Measurements from ENCODE around the gene SHLD1. TPM values are rescaled to one million over a fixed set of nuclear protein-coding genes. Genes with fewer than 3 reads are reported as not detected.
"Not testable (repeated sequence)": the region's sequence is repeated elsewhere in the genome, so short reads cannot be mapped to it uniquely, and the experiment has no call there.

Gene SHLD1
- total and polyA plus RNA-seq, 5 experiments from 2014 or later, result 11.2 to 23.5 (median 19.1) TPM

DNA sequence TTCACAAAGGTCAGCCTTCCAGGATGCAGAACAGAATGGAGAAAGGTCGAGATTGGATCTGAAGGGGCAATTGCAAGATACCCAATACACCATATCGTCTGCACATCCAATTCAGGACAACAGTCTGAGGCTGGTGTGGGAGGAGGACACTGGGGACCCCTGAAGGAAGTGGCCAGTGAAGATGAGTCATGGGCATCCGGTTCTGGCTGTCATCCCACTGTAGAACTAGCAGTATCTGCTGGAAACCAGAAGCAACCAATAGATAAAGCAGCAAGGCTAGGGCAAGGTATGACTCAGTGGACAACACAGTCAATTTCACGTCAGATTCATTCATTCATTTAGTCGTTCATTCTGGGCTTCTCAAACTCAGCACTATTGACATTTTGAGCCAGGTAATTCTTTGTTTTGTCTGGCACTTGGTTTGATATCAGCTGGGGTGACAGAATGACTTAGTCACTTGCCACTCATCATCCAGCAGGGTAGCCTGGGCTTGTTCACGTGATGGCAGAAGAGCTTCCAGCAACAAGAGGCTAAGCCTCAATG, 30.3 kb upstream of the SHLD1 start:
- Mint-ChIP-seq H3K4me1 (peaks cover 25 to 48% (median 45%) of the 10 kb centered on the region in 4 donors), H3K27me3 (peaks cover 0 to 2% (median 0%) of the 10 kb centered on the region in 5 donors), H3K36me3 (peaks cover 0 to under 1% (median under 1%) of the 10 kb centered on the region in 3 donors), H3K9me3 (peaks cover 0 to 3% (median under 1%) of the 10 kb centered on the region in 9 donors), H3K4me3 (peak overlapping the region in 1 of 10 donors; percentile 38), H3K27ac (peak overlapping the region in 5 of 10 donors; percentile 29 to 83 (median 80))
- no peak for DNase-seq
- ATAC-seq, result no peak
- POLR2A ChIA-PET, result no interaction called here

DNA sequence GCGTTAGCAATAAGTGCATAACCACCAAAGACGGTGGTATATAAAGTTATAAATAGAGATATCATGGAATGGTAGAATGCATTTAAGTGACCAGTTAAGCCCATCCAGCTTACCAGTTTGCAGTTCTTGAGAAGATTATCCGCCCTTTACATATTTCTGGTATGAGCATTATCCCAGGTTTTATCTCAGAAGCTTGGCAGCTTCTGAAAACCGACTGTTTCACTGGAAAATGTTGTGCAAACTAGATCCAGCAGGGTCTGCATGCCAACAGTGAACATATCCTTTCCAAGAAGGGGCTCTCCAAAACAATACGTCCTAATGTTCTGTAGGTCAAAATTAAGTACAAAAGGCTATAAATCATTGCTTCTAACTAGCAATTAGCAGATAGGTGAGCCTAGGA, 29.5 kb upstream of the SHLD1 start:
- DNase-seq (no peak), ATAC-seq (no peak)
- H3K27me3 Mint-ChIP-seq, result peaks cover 0 to 2% (median 0%) of the 10 kb centered on the region in 5 donors
- H3K4me1 Mint-ChIP-seq, result peaks cover 21 to 40% (median 38%) of the 10 kb centered on the region in 4 donors
- no peaks in the 10 kb centered on the region for H3K36me3 Mint-ChIP-seq
- H3K27ac Mint-ChIP-seq, result peak overlapping the region in 2 of 10 donors; percentile 16 to 29
- H3K4me3 Mint-ChIP-seq, result no peak overlapping the region
- POLR2A ChIA-PET, result interaction anchor here (0.8 kb wide), 1 partner anchor 29 kb away, joined by 3 read pairs; no protein-coding TSS in a partner anchor
- peaks cover 0 to 2% (median 0%) of the 10 kb centered on the region in 9 donors for H3K9me3 Mint-ChIP-seq

DNA sequence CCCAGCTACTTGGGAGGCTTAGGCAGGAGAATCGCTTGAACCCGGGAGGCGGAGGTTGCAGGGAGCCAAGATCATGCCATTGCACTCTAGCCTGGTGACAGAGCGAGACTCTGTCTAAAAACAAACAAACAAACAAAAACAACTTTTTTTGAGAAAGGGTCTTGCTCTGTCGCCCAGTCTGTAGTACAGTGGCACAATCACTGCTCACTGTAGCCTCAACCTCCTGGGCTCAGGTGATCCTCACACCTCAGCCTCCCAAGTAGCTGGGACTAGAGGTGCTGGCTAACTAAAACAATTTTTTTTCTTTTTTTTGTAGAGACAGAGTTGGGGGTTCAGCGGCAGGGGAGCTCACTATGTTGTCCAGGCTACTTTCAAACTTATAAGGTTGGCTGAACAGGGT, 28.8 kb upstream of the SHLD1 start:
- not testable (repeated sequence) for DNase-seq, H3K9me3 Mint-ChIP-seq, H3K36me3 Mint-ChIP-seq, H3K27me3 Mint-ChIP-seq, H3K4me3 Mint-ChIP-seq, ATAC-seq
- H3K27ac Mint-ChIP-seq, result peak overlapping the region in 2 of 10 donors; percentile 60 to 89
- POLR2A ChIA-PET, result interaction anchor here (0.8 kb wide), 1 partner anchor 28 kb away, joined by 3 read pairs; no protein-coding TSS in a partner anchor
- peaks cover 16 to 34% (median 31%) of the 10 kb centered on the region in 4 donors for H3K4me1 Mint-ChIP-seq

DNA sequence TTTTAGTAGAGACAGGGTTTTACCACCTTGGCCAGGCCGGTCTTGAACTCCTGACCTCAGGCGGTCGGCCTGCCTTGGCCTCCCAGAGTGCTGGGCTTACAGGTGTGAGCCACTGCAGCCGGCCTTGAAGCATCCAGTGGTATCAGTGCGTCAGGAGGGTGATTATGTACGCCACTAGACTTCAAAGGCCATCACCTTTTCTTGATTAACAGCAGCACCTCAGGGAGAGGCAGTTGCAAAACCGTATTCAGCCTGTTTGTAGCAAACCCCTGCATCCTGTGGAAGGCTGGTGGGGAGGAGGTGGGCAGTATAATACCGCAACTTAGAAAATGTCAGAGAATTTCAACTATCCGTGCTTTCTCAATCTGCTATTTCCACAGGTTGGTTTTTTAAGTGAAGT, 27.3 kb upstream of the SHLD1 start:
- ATAC-seq (peak; percentile 87 to 97), DNase-seq (peak in 8 of 10 donors; percentile 16 to 66 (median 45))
- POLR2A ChIA-PET, result interaction anchor here (0.7 to 0.8 kb wide), 2 partner anchors 138 to 151 kb away, joined by 3 read pairs; no protein-coding TSS in a partner anchor
- Mint-ChIP-seq H3K9me3 (peaks cover 0 to 4% (median 0%) of the 10 kb centered on the region in 9 donors), H3K4me1 (peaks cover 14 to 33% (median 28%) of the 10 kb centered on the region in 4 donors), H3K27me3 (peaks cover 0 to 2% (median 0%) of the 10 kb centered on the region in 5 donors), H3K4me3 (peak overlapping the region in 7 of 10 donors; percentile 10 to 76 (median 36)), H3K36me3 (no peaks in the 10 kb centered on the region), H3K27ac (peak overlapping the region; percentile 32 to 94 (median 90))

DNA sequence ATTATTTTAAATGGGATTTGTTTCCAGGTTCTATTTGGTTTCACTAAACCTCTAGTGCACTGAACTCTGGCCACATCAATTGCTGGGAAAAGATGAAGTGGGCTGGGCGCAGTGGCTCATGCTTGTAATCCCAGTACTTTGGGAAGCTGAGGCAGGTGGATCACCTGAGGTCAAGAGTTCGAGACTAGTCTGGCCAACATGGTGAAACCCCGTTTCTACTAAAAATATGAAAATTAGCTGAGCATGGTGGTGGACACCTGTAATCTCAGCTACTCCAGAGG, 25.1 kb upstream of the SHLD1 start:
- H3K4me3 Mint-ChIP-seq, ATAC-seq, H3K9me3 Mint-ChIP-seq, H3K27me3 Mint-ChIP-seq, DNase-seq, H3K36me3 Mint-ChIP-seq: not testable (repeated sequence)
- POLR2A ChIA-PET, result interaction anchor here (0.6 to 1.0 kb wide), 2 partner anchors 9 to 21 kb away, joined by 3 read pairs; no protein-coding TSS in a partner anchor
- peak overlapping the region in 1 of 10 donors; percentile 15 for H3K27ac Mint-ChIP-seq
- H3K4me1 Mint-ChIP-seq, result peaks cover 9 to 27% (median 18%) of the 10 kb centered on the region in 4 donors

DNA sequence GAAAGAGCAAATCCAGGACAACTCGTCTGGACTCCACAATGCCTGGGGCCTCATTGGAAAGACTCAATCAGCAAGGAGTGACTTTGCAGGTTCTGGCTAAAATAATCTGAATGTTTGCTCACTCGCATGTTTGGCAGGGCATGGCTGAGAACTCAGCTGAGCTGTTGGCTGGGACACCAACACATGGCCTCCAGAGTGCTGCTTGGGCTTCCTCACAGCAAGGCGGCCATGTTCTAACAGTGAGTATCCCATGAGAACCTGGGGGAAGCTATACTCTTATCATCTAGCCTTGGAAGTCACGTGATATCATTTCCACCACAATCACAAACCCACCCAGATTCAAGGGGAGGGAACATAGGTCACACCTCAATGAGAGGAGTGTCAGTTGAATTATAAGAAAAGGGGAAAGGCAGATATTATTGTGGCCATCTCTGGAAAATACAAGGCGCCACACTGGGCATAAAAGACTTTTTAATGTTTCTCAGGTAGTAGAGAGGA, 23.1 kb upstream of the SHLD1 start:
- Mint-ChIP-seq H3K27ac (peak overlapping the region in 5 of 10 donors; percentile 5 to 78 (median 55)), H3K4me1 (peaks cover 9 to 27% (median 14%) of the 10 kb centered on the region in 4 donors), H3K9me3 (peaks cover 0 to 4% (median 0%) of the 10 kb centered on the region in 9 donors), H3K36me3 (no peaks in the 10 kb centered on the region), H3K27me3 (peaks cover 0 to 3% (median 0%) of the 10 kb centered on the region in 5 donors), H3K4me3 (no peak overlapping the region)
- no peak for DNase-seq
- no peak for ATAC-seq
- POLR2A ChIA-PET, result no interaction called here

DNA sequence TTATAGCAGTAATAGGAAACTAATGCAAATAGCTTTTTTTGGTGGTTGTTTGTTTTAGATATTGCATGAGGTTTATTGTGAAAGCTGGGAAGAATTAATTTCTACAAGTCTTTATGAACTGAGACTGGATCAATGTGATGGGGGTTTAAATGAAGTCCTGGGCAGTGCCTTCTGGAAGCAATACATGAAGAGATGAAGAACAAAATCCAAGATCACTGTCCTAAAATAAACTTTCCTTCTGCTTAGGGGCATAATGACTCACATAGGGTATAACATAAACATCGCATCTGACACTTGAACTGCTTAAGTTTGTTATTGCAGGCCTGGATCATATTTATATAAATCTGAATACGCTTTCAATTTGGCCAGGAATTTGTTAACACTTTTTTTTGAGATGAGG, 20.9 kb upstream of the SHLD1 start:
- POLR2A ChIA-PET, result no interaction called here
- Mint-ChIP-seq H3K27me3 (peaks cover 0 to 8% (median 0%) of the 10 kb centered on the region in 5 donors), H3K36me3 (no peaks in the 10 kb centered on the region), H3K4me3 (no peak overlapping the region), H3K27ac (peak overlapping the region in 1 of 10 donors; percentile 38), H3K4me1 (peaks cover 5 to 17% (median 6%) of the 10 kb centered on the region in 4 donors), H3K9me3 (peaks cover 0 to 4% (median 0%) of the 10 kb centered on the region in 9 donors)
- DNase-seq, result no peak
- no peak for ATAC-seq

DNA sequence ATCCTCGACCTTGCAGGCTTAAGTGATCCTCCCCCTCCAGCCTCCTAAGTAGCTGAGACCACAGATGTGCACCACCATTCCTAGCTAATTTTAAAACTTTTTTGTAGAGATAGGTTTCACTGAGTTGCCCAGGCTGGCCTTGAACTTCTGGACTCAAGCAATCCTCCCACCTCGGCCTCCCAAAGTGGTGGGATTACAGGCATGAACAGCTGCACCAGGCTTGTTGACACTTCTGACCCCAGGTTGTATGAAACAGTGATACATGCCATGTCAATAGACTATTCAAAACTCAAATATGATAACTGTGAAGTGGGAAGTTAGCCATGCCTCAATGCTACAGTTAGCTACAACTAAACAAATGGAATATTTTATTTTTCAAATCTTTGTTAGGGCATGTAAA, 20.1 kb upstream of the SHLD1 start:
- H3K36me3 Mint-ChIP-seq, result no peaks in the 10 kb centered on the region
- no peak overlapping the region for H3K4me3 Mint-ChIP-seq
- ATAC-seq (no peak), DNase-seq (no peak)
- peaks cover 0 to 12% (median 4%) of the 10 kb centered on the region in 4 donors for H3K4me1 Mint-ChIP-seq
- POLR2A ChIA-PET, result no interaction called here
- H3K27ac Mint-ChIP-seq, result peak overlapping the region in 1 of 10 donors; percentile 5
- peaks cover 0 to 12% (median 0%) of the 10 kb centered on the region in 5 donors for H3K27me3 Mint-ChIP-seq
- peaks cover 0 to 4% (median 0%) of the 10 kb centered on the region in 9 donors for H3K9me3 Mint-ChIP-seq

DNA sequence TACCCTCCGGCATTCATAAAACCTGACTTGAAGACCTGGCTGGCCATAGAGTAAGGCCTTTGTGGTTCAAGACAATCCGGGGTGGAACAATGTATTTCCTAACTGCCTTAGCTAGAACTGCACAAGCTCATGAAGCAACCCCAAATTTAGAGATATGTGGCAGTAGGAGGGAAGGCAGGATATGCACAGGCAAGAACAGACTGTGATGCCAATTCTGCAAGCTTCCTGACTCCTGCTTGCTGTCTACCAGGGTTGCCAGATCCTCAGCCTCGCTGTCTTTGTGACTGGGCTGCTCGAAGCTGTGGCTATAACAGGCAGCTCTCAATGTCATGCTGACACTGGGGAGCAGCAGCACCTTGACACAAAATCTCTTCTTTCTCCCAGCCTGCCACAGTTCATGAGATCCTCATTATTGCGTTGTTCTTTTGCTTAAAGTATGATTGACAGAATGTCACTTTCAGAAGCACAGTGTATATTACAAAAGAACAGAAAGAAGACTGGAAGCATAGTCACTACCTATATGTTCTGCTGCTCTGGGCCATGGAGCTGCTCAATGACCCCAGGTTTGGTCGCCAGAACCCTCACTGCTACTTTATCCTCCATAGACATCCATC, 18.3 kb upstream of the SHLD1 start:
- Mint-ChIP-seq H3K4me3 (no peak overlapping the region), H3K4me1 (peaks cover 9 to 25% (median 12%) of the 10 kb centered on the region in 4 donors), H3K36me3 (no peaks in the 10 kb centered on the region), H3K27me3 (peaks cover 0 to 16% (median 0%) of the 10 kb centered on the region in 5 donors), H3K9me3 (peaks cover 0 to 2% (median 0%) of the 10 kb centered on the region in 9 donors), H3K27ac (peak overlapping the region in 6 of 10 donors; percentile 9 to 68 (median 49))
- ATAC-seq, result no peak
- no peak for DNase-seq
- POLR2A ChIA-PET, result no interaction called here

DNA sequence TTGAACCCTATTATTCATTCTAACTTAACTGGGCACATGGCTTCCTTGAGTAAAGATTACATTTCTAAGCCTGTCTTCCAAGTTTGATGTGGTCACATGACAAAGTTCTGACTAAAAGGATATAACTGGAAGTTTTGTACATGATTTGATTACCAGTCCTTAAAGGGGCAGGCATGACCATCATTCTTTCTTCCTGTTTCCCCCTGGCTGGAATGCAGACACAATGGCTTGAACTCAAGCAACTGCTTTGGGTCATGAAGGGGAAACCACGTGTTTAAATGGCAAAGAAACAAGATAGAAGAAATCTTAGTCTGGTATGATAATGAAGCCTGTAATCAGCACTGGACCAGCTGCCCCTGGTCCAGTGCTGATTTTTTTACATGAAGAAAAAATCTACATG, 15.6 kb upstream of the SHLD1 start:
- peak overlapping the region in 4 of 10 donors; percentile 25 to 63 (median 47) for H3K27ac Mint-ChIP-seq

DNA sequence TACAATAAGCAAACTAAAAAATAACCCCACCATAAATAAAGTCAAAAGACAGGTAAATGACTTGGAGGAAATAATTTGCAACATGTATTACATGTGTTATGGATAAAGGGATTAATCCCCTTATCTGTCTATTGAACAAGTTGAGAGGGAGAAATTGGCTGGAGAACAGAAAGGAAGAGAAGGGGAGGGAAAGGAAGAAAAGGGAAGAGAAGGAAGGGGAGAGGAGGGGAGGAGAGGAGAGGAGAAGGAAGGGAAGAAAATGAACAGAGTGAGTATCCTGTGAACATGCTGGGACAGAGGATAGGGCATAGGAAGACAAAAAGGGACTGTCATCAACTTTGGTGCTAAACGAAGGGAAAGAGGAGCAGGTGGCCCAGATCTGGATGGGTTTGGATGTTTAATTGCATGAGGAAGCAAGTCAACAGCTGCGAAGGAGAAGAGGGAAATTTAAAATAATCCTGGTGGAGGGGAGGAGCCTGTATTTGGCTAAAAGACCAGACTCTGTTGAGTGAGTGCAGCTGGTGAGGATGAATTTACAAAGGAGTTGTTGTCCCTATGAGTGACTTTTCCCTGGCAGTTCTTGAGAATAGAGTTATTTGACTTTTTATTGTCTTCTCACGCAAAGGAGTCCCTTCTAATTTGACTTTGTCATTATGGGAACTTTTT, 14.2 kb upstream of the SHLD1 start:
- Mint-ChIP-seq H3K27me3 (peaks cover 0 to 14% (median 0%) of the 10 kb centered on the region in 5 donors), H3K4me1 (peaks cover 16 to 36% (median 29%) of the 10 kb centered on the region in 4 donors), H3K4me3 (peak overlapping the region in 3 of 10 donors; percentile 17 to 66 (median 52)), H3K36me3 (no peaks in the 10 kb centered on the region), H3K27ac (peak overlapping the region in 9 of 10 donors; percentile 46 to 98 (median 83)), H3K9me3 (no peaks in the 10 kb centered on the region)
- DNase-seq (no peak), ATAC-seq (no peak)
- POLR2A ChIA-PET, result interaction anchor here (1.1 to 1.5 kb wide), 2 partner anchors 15 to 20 kb away, joined by 4 read pairs; partner anchors contain the start of gene SHLD1

More for the DNA sequence above, 15.6 kb upstream of the SHLD1 start:
- Mint-ChIP-seq H3K4me1 (peaks cover 16 to 36% (median 30%) of the 10 kb centered on the region in 4 donors), H3K9me3 (no peaks in the 10 kb centered on the region), H3K36me3 (no peaks in the 10 kb centered on the region), H3K27me3 (peaks cover 0 to 14% (median 0%) of the 10 kb centered on the region in 5 donors), H3K4me3 (no peak overlapping the region)
- POLR2A ChIA-PET, result interaction anchor here (0.8 kb wide), 1 partner anchor 29 kb away, joined by 6 read pairs; no protein-coding TSS in a partner anchor
- no peak for DNase-seq
- no peak for ATAC-seq

DNA sequence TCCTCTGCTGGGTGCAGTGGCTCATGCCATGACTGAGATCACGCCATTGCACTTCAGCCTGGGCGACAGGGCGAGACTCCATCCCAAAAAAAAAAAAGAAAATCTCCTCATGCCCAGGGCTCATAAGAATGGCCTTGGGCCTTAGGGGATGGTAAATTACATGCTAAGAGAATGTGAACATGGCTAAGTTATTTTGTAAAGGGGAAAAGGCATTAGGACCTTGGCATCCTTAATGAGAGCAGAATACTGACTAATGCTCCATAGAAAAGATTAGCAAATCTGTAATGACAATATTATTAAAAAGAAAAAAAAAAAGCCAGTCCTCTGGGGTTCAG, 12.6 kb upstream of the SHLD1 start:
- H3K27ac Mint-ChIP-seq, result peak overlapping the region; percentile 61 to 99 (median 96)
- DNase-seq (no peak), ATAC-seq (no peak)
- peaks cover 0 to 15% (median 0%) of the 10 kb centered on the region in 5 donors for H3K27me3 Mint-ChIP-seq
- POLR2A ChIA-PET, result interaction anchor here (0.6 to 1.3 kb wide), 2 partner anchors 23 to 155 kb away, joined by 3 to 8 read pairs; no protein-coding TSS in a partner anchor
- peak overlapping the region; percentile 48 to 88 (median 80) for H3K4me3 Mint-ChIP-seq
- peaks cover 16 to 31% (median 29%) of the 10 kb centered on the region in 4 donors for H3K4me1 Mint-ChIP-seq
- no peaks in the 10 kb centered on the region for H3K36me3 Mint-ChIP-seq
- no peaks in the 10 kb centered on the region for H3K9me3 Mint-ChIP-seq
